ENCODE results near the gene NR1I2. TPM values are rescaled to one million over a fixed set of nuclear protein-coding genes. Genes with fewer than 3 reads are reported as not detected.

The NR1I2 gene
- total RNA-seq, 4 donors from 2014 or later = 78.0 to 271 (median 158) TPM

DNA sequence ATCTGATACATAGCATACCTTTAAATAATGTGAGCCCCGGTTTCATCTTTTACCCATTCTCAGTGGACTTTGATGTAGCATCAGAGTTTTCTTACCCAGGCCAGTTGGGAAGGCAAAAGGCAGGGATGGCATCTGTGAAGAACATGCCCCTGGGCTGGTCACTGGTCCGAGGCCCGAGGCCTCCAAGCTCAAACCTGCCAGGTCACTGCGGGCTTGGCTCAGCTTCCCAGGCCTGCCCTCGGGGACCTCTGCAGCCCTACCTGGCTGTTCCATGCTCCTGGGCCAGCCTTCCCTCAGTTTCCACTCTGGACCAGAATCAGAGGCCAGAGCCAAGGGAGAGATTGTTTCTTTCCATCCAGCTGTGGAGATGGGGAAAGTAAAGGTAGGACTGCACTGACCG is 26.9 kb downstream of the NR1I2 start:
- Histone ChIP-seq H3K27me3 (no peaks in the 10 kb centered on the region), H3K9me3 (no peaks in the 10 kb centered on the region), H3K4me1 (no peaks in the 10 kb centered on the region), H3K27ac (no peak overlapping the region), H3K4me3 (no peak overlapping the region), H3K36me3 (no peaks in the 10 kb centered on the region)
- DNase-seq = no peak
- TF ChIP-seq EP300 (IDR thresholded peaks at IDR 0.05; ENCODE audit: low read depth) (no peak), POLR2A (IDR thresholded peaks at IDR 0.05) (no peak), POLR2AphosphoS5 (IDR thresholded peaks at IDR 0.05) (no peak)
- TF ChIP-seq, protein P1, sequence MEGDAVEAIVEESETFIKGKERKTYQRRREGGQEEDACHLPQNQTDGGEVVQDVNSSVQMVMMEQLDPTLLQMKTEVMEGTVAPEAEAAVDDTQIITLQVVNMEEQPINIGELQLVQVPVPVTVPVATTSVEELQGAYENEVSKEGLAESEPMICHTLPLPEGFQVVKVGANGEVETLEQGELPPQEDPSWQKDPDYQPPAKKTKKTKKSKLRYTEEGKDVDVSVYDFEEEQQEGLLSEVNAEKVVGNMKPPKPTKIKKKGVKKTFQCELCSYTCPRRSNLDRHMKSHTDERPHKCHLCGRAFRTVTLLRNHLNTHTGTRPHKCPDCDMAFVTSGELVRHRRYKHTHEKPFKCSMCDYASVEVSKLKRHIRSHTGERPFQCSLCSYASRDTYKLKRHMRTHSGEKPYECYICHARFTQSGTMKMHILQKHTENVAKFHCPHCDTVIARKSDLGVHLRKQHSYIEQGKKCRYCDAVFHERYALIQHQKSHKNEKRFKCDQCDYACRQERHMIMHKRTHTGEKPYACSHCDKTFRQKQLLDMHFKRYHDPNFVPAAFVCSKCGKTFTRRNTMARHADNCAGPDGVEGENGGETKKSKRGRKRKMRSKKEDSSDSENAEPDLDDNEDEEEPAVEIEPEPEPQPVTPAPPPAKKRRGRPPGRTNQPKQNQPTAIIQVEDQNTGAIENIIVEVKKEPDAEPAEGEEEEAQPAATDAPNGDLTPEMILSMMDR (IDR thresholded peaks at IDR 0.05) = no peak
- intact Hi-C loops (cut with DNase I; ENCODE audit: low total_unique reads) = no loop called here
- 98% methylated on average over 6 of the region's 6 CpGs; no CpG with 5 or more reads in 1 of the 2 donors for WGBS, 2 donors (ENCODE audit: low coverage in 1 of 2)
- in situ Hi-C loops (cut with MboI; ENCODE audit: low pct_ligation_motif_present in 1 of 4, low pct_unique_long_range_greater_than_20kb in 1 of 4, low sequenced_read_pairs in 3 of 4) = no loop called here

DNA sequence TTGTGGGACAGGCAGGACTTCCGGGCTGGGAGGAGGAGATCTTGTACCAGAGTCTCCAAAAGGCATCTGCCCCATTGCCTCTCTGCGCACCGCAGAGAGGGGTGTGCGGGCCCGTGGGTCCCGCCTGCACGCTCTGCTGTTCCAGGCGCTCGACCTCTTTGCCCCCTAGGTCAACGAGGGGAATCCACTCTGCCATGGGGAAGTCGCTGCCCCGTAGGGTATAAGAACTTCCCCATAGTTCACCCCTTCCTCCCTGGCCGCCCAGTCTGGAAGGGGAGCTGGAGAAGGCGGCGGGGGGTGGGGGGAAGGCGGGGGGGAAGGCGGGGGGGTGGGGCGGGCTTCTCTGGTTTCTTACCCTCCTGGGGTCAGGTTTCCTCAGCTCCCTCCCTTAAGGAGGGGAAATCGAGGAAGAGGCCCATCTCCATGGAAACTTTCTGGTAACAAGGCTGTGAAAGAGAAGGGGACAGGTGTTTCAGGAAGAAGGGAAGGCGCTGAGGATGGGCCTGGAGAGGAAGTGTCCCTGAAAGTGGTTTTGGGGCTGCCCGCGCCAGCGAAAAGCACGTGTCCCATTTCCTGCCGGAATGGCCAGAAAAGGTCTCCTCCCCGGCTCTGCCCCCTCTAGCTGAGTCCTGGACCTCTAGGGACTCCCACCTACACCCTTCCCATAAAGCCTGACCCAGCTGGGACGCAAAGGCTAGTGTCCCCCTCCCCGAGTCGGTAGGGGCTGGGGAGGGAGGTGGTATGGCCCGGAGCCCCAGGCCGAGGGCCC is 27.5 kb downstream of the NR1I2 start:
- no peak for TF ChIP-seq POLR2AphosphoS5 (IDR thresholded peaks at IDR 0.05)
- no peak for TF ChIP-seq EP300 (IDR thresholded peaks at IDR 0.05; ENCODE audit: low read depth)
- TF ChIP-seq POLR2A (IDR thresholded peaks at IDR 0.05) = no peak
- TF ChIP-seq, protein P1 (IDR thresholded peaks at IDR 0.05) = no peak

DNA sequence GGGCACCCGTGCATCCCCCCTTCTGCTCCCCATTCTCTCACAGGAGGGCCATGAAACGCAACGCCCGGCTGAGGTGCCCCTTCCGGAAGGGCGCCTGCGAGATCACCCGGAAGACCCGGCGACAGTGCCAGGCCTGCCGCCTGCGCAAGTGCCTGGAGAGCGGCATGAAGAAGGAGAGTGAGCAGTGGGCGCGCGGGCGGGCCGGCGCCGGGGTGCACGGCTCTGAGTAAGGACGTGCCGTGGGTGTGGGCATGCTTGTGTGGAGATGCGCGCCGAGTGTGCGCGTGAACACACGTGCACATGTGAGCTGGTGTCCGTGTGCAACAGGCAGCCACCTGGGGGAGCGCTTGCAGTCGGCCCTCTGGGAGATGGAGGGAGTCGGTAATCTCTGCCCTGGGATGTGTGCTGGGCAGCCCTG is 28.1 kb downstream of the NR1I2 start:
- H3K36me3 ChIP-seq = no peaks in the 10 kb centered on the region
- WGBS, 2 donors (ENCODE audit: low coverage in 1 of 2) = 45% methylated on average over 21 of the region's 33 CpGs; no CpG with 5 or more reads in 1 of the 2 donors
- H3K4me1 ChIP-seq = no peaks in the 10 kb centered on the region
- peak overlapping the region; percentile 15 to 52 (median 28) for H3K4me3 ChIP-seq
- intact Hi-C loops (cut with DNase I; ENCODE audit: low total_unique reads) = no loop called here
- no peak overlapping the region for H3K27ac ChIP-seq
- in situ Hi-C loops (cut with MboI; ENCODE audit: low pct_ligation_motif_present in 1 of 4, low pct_unique_long_range_greater_than_20kb in 1 of 4, low sequenced_read_pairs in 3 of 4) = no loop called here
- H3K9me3 ChIP-seq = no peaks in the 10 kb centered on the region
- no peaks in the 10 kb centered on the region for H3K27me3 ChIP-seq
- TF ChIP-seq POLR2AphosphoS5 (IDR thresholded peaks at IDR 0.05) = no peak
- TF ChIP-seq, protein P1 (IDR thresholded peaks at IDR 0.05) = no peak
- no peak for TF ChIP-seq EP300 (IDR thresholded peaks at IDR 0.05; ENCODE audit: low read depth)
- no peak for TF ChIP-seq POLR2A (IDR thresholded peaks at IDR 0.05)
- DNase-seq = peak; percentile 15

More for the DNA sequence above, 27.5 kb downstream of the NR1I2 start:
- 60 to 63% methylated on average over 7 to 31 of the region's 31 CpGs for WGBS, 2 donors (ENCODE audit: low coverage in 1 of 2)
- in situ Hi-C loops (cut with MboI; ENCODE audit: low pct_ligation_motif_present in 1 of 4, low pct_unique_long_range_greater_than_20kb in 1 of 4, low sequenced_read_pairs in 3 of 4) (no loop called here), intact Hi-C loops (cut with DNase I; ENCODE audit: low total_unique reads) (no loop called here)
- Histone ChIP-seq H3K27me3 (no peaks in the 10 kb centered on the region), H3K9me3 (no peaks in the 10 kb centered on the region), H3K4me3 (peak overlapping the region; percentile 15 to 52 (median 28)), H3K36me3 (no peaks in the 10 kb centered on the region), H3K27ac (no peak overlapping the region), H3K4me1 (no peaks in the 10 kb centered on the region)
- no peak for DNase-seq

DNA sequence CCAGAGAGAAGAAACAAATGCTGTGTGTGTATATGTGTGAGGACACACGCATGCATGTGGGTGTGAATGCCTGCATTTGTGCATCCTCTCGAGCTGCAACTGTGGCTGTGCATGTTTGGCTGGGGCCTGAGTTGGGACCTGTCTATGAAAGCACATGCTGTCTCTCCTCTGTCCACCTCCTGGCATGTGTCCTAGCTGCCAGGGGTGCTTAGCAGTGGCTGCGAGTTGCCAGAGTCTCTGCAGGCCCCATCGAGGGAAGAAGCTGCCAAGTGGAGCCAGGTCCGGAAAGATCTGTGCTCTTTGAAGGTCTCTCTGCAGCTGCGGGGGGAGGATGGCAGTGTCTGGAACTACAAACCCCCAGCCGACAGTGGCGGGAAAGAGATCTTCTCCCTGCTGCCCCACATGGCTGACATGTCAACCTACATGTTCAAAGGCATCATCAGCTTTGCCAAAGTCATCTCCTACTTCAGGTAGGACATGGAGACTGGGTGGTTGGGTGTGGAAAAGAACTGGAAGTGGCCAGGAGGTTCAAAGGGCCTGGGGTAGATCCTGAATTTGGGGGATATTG is 30.7 kb downstream of the NR1I2 start:
- Histone ChIP-seq H3K27me3 (no peaks in the 10 kb centered on the region), H3K4me3 (no peak overlapping the region), H3K4me1 (no peaks in the 10 kb centered on the region), H3K27ac (no peak overlapping the region), H3K9me3 (no peaks in the 10 kb centered on the region), H3K36me3 (no peaks in the 10 kb centered on the region)
- 88% methylated on average over 8 of the region's 8 CpGs; no CpG with 5 or more reads in 1 of the 2 donors for WGBS, 2 donors (ENCODE audit: low coverage in 1 of 2)
- in situ Hi-C loops (cut with MboI; ENCODE audit: low pct_ligation_motif_present in 1 of 4, low pct_unique_long_range_greater_than_20kb in 1 of 4, low sequenced_read_pairs in 3 of 4) = no loop called here
- intact Hi-C loops (cut with DNase I; ENCODE audit: low total_unique reads) = no loop called here
- TF ChIP-seq POLR2A (IDR thresholded peaks at IDR 0.05) (no peak), EP300 (IDR thresholded peaks at IDR 0.05; ENCODE audit: low read depth) (no peak), POLR2AphosphoS5 (IDR thresholded peaks at IDR 0.05) (no peak)
- TF ChIP-seq, protein P1 (IDR thresholded peaks at IDR 0.05) = no peak
- no peak for DNase-seq
